GM21515 (cell line): ENCODE data around the gene SLIT3.
A peak's percentile ranks its signal among the peaks of the same experiment; 100 is the strongest.

Source experiments
- ATAC-seq: cut with Tn5 transposase; IDR thresholded peaks from one replicate; pipeline ENCODE4 v1.9.1; 2021; ENCODE audit not compliant: unreplicated experiment

Gene SLIT3

DNA sequence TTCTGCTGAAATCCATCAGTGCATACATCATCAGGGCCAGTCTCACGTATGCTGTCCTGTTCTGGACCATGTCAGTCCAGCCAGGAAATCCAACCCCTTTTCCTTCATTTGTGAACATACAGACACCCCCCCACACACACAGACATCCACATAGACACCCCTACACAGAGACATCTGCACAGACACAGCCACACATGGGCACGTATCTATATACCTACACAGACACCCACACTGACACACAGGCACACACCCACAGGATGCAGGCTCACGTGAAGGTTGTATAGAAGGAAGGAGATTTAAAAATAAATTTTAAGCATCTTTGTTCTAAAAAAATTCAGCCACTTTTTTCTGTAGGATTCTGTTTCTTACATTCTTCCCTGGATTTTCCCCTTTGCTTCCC is 325.6 kb downstream of the SLIT3 start:
- no peak for ATAC-seq

DNA sequence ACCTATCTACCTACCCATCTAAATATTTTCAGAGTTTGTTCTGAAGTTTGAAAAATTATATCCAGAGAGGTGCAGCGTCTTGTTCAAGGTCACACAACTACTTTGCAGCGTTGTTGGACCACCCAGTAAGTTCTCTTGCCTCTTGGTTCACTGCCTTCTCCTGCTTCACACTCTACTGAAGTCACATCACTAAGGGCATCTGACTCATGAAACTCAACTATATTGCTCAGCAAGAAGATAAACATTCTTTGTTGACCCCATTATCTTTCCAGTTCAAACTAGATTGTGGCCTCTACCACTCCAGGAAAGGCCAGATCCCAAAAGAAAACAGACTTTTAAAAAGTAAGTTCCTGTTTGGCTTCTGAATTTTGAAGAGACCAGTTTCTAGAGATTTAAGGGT is 326.9 kb downstream of the SLIT3 start:
- ATAC-seq = no peak

DNA sequence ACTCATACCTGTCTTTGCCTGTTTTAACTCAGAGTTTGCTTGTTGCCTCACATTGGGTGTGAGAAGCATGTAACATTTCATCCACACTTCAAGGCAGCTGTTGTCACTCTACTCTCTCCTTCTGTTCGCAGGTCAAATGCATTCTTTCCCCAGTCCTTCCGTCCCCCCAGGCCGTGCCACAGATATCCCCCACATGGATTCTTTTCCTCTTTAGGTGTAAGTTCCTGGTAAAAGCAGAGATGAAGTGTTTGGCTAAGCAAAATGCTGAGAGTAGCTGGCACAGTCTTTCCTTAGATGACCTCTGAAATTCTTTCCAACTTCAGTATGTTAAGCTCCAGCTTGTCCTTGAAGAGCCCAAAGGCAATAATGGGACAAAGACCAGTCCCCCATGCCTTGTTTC is 328.2 kb downstream of the SLIT3 start:
- ATAC-seq = no peak

DNA sequence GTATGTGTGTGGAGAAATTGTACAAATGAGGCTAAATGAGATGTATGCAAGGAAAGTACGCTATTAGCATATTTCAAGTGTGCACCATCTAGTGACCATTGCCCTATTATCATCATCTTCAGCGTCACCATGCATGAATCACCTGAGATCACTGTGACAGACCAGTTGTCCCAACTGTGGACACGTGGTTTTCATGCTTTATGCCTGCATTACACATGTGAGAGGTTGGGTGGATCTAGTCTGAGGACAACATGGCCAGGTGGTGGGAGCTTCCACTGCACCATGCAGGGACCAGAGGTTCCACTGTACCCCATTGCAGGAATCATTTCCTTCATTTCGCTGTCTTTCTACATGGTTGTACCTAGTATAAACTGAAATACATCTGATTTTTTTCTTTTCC is 329.8 kb downstream of the SLIT3 start:
- ATAC-seq = no peak

DNA sequence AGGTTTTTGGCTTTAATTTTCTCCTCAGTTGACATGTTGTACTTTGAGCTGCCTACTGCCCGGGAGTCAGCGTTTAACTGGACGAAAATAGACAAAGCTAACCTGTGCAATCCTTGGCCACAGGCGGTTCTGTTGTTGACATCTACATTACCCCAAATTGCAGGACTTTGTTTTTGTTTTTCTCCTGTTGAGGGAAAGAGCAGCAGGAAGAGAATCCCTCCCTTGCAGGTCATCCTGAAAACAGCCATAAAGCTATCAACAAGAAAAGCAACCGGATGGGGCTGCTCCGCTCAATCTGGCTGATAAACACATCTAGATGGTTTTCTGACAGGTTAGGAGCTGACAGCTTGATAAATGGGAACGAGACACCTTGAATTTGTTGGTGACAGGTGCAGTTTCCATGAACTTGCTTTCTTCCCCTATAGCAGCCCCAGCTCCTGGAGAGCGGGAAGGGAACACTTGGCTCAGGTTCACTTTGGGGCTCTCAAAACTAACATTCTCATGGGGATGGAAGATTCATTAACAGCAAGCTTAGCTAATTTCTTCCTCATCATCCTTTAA is 331.5 kb downstream of the SLIT3 start:
- ATAC-seq = no peak

DNA sequence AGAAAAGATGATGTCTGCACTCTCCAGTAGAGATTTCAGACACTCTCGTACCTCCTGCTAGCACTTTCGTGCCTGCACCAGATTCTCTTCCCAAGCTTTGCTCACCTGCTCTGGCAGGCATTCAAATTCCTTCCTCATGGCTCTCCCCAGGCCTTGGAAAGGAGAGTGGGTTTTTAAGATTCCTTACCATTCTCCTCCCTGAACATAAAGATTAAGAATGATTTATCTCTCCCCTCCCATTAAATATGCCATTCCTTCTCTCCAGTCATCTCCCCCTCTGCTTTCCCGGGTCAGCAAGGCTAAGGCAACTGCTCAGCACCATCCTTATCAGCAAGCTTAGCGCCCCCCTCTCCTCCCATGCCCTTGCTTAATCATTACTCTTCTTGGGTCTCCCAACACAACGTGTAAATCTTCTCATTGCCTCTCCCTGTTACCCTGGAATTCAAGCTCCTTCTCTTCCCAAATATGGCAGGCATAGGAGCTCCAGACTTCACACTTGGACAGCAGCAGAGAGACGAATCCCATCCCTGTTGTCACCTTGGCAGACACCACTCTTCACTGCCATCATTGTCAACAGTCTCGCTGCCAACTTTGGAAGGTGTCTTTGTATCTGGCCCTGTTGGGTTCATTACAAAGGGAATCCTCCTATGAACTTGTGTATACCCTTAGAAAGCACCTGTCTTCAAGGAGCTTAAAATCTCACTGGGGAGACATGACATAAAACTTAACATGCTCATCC is 332.9 kb downstream of the SLIT3 start:
- no peak for ATAC-seq

DNA sequence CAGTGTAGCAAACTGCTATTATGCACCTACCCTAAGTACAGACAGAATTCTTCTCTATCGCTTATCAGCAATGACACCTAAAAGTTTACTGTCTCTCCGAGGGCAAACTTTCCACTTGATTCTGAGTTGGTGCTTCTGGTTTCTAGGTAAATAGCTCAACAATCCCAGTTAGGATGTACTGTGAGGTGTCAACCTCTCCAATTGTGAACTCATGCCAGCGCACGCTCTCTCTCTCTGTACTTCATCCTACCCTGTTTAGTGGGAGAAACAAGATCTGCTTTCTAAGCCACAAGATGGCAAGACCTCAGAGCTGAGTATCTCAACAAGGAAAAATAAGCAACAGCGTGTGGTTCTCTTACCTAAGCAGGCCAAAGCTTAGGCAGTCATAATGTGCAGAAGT is 335.3 kb downstream of the SLIT3 start:
- no peak for ATAC-seq

DNA sequence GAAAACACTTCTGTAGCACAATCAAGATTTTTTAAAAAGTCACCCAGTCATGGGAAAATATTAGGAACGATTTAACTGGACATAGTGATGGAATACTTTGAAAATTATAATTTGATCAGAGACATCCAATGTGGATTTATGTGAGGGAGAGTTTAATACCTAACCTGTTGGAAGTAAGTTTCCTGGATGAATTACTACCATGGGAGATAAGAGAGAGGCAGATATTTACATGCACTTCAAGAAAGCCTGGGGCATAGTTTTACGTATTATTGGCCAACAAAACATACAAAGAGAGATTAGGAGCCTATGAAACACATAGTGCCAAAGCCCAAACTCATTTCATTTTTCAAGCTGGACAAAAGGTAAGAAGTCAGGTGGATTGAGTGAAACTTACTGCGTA is 336.8 kb downstream of the SLIT3 start:
- no peak for ATAC-seq

DNA sequence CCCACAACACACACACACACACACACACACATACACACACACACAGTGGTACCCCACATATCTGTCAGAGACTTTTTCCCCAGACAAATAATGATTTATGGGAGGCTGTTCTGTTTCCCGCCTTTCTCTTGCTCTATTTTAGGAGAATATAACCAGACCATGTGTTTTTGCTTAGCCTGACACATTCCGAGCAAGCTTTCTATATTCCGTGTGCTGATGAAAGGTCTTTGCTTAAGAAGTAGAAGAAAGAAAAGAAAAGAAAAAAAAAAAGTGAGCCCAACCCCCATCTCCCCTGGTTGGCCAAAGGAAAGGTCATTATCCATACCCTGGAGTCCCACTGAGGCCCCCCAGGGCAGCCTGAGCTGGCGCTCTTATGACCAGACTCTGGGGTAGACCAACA is 338.6 kb downstream of the SLIT3 start:
- ATAC-seq = no peak

DNA sequence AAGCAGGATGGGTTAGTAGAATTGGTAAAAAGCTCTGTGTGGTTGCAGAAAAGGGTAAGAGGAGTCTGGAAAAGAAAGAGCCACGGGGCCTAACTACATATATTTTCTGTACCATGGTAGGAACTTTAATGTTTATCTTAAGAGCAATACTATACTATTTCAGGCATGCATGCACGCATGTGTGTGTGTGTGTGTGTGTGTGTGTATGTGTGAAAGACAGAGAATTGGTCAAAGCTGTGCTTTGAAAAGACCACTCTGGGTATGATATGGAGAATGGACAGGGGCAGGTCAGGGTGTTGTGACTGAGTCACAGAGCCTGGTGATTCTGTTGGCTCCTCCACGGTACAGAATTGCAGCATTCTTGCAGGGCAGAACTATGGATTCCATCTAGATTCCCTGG is 339.3 kb downstream of the SLIT3 start:
- ATAC-seq = no peak

DNA sequence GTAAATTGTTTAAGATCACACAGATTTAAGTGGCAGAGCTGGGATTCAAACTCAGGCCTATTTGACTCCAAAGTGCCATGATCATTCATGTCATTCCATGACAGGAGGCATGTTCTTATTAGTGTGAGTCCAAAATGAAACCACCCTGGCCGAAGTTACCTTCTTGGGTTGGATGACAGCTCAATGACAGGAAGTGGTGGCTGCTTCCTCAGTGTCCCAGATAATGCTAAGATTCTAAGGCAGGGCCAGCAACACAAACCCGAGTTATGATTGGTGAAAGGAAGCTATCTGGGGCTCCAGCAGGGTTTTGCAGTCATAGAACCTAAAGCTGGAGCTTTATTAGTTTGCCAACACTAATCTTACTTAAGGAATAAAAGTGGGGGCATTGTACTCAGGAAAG is 340.4 kb downstream of the SLIT3 start:
- no peak for ATAC-seq

DNA sequence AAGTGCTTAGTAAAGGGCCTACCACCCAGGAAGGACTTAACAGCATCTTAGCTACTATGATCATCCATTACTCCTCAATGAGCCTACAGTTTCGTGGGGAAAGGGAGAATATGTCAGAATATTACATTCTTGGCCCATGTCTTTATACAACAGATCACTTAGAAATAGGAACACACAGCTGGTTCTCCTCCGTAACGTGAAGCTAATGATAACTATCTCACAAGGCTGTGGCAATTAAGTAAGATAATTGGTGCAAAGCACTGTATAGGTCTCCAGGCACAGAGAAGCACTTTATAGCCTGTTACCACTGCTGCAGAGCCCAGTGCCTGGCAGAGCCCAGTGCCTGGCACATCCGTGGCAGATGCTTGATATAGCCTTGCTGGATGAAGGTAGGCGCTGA is 347.6 kb downstream of the SLIT3 start:
- no peak for ATAC-seq

DNA sequence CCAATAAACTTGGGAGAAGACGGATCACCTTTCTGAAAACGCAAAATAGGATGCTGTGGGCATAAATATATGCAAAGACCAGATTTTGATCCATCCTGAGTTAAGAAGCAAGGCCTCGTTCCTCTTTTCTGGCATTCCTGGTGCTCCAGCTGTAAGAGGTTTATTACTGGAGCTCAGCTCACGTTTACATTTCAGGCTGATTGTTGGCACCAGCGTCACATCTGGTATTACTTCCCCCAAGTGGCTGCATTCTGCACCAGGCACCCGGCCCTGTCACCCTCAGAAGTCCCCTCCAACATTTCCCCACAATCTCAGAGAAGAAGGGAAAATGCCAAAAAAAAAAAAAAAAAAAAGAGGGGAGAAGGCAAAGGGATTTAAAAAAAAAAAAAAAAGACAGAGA is 348.7 kb downstream of the SLIT3 start:
- no peak for ATAC-seq

DNA sequence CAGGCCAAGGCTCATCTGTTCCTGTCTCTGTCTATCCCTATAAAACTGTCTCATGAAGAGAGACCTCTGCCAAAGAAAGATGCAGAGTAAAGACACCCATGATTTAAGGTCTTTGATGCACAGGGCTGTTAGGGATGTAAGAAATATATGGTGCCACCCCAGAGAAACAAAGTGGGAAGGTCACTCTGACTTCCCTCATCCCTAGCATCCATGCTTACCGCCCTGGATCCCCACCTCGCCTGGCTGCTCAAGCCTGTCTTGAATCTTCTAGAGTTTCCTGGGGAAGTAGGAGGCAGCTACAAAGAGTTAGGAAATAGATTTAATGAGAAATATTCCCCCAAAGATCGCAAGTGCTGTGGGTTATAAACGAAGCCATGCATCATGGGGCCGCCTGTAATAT is 349.2 kb downstream of the SLIT3 start:
- ATAC-seq = no peak

DNA sequence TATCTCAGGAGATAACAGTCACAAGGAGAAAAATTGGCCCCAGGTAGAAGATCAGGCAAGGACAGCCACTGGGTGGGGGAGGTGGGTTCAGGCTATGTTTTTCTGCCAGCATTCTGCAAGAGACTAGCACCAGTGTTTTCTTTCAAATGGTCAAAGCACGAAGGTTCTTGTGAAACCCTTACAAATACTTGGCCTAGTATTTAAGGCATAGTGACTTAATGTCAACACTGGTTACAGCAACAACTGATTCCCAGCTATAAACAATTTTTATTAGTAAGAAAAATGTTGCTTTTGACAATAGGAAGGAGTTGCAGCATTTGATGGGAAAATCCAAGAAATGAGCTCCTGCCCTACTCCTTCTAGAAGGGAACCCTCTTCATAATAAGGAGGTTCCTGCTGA is 349.6 kb downstream of the SLIT3 start:
- no peak for ATAC-seq

DNA sequence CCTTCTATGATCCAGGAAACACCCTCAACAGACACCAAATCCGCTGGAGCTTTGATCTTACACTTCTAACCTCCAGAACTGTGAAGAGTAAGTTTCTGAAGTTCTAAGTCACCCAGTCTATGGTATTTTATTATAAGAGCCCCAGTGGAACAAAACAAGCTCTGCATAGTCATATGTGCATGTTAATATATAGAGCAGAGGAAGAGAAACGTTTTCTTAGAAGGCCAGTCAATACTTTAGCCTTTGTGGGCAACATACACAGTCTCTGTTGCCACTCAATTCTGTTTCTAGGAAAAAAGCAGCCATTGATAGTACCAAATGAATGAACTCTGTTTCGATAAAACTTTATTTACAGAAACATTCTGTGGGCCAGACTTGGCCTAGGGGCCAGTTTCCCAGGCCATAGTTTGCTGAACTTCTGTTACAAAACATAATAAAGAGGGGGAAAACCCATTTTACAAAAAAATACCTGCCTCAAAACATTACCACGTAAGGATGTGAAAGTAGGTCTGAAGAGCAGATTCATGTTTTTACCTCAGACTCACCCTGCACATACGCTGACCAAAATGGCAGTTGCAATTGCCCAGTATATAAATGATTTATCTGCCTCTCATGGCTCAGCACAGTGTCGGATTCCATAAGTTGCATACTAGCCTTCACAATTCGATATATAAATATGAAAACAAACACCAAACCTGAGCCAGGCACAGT is 350.5 kb downstream of the SLIT3 start:
- ATAC-seq = peak; percentile 54

DNA sequence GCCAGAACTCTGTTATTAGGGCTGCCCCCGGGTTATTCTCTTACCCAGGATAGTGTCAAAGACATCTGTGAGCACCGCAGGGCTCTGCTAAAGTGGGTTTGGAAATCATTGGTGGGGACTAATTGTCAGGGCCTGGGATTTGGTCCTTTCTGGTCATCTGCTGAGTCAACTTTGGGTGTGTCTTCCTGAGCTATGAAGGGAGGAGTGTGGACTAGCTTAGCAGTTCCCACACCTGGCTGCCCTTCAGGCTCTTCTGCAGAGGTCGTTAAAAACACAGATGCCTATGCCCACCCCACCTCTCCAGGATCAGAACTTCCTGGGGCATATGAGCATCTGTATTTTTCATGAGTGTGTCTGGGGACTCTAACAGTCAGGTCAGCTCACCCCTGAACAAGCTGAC is 352.2 kb downstream of the SLIT3 start:
- no peak for ATAC-seq

DNA sequence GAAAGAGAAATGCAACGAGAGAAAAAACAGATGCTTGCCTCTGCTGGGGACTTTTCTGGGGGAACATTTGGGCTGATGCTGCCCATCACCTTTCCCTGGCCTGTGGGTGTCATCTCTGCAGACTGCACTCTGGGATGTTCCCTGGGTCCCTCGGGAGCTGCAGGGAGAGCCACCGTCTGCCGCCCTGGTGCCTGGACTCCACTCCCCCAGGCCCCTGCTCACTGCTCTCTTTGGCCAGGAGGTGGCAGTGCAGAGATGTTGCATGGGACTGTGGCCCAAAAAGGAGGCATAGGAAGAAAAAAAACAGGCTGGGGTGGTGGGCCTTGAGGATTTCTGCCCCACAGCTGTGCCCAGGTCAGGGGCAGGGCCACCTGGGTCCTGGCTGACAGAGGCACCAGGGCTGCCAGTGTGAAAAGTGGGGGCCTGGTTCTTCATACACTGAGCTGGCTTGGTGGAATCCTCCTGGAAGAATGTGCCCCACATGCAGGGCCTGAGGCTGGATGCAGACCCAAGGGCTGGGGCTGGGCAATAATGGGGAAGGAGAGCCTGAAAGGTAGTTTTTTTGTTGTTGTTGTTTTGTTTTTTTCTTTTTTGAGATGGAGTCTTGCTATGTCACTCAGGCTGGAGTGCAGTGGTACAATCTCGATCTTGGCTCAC is 353.6 kb downstream of the SLIT3 start:
- peak; percentile 55 for ATAC-seq

DNA sequence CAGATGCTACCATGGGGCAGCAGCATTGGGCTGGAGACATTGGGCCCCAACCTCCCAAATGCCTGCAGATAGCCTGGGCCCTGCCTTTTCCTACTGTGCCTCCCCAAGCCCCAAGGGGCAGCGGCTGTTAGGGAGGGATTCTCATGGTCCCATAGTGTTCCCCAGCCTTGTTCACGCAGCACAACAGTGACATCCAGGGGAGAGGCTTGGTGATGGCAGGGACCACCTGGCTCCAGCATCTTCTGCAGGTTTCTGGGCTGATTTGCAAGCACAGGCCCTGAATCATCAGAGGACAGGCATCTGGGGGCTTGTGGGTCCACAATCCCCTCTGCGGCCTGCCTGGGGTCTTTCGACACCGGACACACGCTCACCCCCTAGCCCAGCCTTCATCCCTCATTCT is 354.6 kb downstream of the SLIT3 start:
- ATAC-seq = no peak

DNA sequence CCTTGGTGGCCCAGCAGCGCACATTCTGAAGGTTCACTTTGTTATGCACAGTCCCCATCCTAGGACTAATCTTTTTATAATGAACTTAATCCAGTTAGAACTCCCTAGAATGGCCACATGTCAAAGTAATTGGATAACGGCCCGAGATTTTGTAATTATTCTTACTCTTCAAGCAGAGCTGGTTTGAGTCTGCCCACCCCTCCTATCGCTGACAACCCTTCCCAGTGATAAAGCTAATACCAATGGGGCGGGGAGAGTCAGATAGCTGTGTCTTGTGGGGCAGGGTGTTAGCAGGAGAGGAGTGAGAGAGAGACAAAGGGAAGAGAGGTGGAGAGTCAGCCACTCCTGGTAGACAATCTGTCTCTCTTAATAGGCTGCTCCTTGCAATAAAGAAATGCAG is 356.9 kb downstream of the SLIT3 start:
- ATAC-seq = no peak

DNA sequence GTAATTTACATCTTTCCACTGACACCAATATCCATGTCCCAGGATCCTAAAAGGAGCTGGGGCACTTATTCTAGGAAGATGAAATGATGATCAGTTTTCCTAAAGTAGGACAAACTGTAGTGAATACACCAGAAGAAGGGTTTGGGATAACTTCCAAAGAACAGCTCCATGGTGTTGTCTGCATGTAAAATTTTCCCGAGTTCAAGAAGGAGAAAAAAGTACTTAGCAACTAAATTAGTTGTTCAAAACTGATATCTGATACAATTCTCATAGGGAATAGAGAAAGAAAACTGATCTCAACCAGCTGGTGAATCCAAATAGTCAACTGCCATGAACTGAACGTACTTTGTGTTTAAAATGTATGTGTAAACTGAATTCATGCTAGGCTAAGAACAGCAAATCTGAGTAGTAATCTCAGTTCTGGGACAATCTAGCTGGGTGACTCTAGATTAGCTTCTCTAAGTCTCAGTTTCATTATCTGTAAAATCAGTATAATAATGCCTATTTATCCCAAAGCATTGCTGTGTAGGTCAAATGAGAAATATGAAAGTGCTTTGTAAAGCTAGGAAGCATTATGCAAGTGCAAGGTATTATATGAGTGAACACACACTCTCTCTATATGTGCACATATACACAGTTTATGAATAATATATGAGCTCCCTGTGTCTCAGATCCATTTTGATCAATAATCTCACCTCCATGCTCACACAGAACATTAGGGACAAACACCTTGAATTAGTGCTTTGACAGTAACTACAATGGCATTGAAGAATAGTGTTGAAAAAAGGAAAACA is 357.7 kb downstream of the SLIT3 start:
- ATAC-seq = no peak
